Activated naive CD4-positive, alpha-beta T cell (primary cell): Measurements from ENCODE around the gene RALA.
"Not testable (repeated sequence)": the region's sequence is repeated elsewhere in the genome, so short reads cannot be mapped to it uniquely, and the experiment has no call there.

Experiments
- DNase-seq, 4 experiments: peaks; one replicate each; lab custom pipeline; 2025; lab: John Stamatoyannopoulos, UW

RALA gene

DNA sequence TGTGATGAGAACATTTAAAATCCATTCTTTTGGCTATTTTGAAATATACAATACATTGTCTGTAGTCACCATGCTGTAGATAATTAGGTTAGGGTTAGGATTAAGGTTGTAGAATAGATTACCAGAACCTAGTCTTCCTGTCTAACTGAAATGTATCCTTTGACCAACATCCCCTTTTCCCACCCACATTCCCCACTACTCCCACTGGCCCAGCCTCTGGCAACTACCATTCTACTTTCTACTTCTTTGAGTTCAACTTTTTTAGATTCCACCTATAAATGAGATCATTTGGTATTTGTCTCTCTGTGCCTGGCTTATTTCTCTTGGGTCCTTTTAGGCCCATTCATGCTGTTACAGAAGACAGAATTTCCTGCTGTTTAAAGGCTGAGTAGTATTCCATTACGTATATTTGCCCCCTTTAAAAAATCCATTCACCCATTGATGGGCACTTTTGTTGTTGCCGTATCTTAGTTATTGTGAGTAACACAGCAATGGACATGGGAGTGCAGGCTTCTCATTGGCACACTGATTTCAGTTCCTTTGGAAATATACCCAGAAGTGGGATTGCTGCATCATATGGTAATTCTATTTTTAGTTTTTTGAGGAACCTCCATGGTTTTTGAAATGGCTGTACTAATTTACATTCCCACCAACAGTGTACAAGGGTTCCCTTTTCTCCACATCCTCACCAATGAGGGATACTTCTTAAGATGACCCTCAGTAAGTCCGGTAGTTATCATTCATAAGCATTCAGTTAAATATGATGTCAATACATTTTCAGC lies 104.0 kb downstream of the RALA start:
- no peak for DNase-seq

DNA sequence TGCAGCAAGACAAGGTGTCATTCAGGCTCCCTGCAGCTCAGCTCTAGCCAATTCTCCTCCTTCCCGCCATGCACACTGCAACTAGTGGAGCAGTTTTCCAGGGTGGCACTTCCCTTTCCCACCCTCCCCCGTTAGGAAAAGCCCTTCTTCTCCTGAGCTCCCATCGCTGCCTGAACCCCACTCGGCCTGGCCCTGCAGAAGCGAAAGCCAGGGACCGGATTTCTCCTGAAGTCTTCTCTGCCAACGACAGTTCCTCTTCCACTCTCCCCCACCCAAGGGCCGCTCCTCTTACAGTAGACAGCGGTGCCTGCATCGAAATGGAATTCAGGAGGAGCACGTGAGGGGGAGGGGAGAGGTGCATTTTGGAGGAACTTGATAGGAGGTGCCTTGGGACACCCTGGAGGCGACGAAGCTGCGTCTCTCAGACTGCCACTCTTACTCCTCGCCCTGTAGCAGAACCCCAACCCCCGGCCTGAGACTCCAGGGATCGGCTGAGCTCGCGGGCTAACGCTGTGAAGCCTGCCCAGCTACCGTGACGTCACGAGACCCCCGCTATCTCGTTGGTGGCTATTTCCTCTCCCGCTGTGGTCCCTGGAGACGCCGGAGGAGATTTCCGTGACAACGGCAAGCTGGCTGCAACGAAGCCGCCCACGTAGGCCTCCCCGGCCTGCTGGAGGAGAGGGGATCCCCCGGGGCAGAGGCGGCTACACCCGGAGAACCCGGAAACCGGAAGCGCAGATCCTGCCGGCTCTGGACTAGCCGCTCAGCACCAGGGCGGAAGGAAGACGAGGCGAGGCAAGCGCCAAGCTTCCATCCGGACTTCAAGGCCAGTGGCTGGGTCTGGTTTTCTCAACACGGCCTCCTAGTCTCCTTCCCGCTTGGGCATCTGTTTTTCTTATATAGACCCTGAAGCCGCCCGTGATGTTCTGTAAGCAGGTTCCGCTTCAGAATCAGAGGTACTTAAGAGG lies 109.7 kb downstream of the RALA start:
- DNase-seq, result peak; percentile 81 to 91 (median 86)

DNA sequence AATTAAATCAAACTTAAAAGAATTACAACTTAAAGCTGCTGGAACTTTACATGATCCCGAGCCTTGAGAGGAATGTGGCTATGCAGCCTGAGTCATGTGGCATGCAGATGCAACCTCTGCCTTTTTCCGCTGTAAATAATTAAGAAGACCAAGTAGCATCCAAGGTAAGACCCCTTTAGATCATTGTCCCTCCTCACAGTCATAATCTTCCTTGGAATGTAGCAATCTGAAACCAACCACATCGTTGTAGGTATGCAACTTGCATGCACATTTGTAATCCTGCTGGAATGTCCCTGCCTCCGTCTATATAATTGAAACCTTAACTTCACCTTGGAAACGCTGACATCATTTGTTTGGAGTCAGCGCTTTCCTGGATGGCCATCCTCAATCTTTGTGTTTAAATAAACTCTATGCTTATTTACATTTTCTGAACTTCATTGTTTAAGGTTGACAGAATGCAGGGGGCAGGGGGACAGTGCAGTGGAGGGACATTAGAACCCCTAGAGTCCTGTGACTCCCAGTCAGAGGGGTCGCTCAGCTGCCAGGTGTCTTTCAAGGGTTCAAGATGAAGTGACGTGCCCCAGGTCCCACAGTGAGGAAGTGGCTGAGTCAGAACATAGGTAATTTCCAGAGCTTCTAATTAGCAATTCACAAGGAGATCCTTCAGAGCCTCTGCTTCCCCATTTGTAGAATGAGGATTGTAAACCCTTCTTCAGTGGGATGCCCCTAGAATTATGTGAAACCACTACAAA lies 110.7 kb downstream of the RALA start:
- DNase-seq, result no peak

DNA sequence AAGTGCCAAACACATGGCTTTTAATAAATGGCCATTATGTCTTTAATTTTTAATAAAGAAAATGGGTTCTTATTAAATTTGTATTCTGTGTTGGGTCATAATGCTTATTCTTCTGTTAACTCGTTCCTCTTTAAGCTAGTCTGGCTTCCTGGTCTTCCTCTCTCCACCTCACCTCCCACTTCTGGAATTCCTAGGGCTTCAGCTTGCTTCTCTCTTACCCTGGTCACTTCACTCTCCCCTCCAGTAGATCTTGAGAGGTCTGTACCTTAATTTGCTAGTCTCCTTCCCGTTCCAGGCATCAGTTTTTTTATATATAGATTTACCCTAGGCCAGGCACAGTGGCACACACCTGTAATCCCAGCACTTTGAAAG lies 111.2 kb downstream of the RALA start:
- DNase-seq, result no peak

DNA sequence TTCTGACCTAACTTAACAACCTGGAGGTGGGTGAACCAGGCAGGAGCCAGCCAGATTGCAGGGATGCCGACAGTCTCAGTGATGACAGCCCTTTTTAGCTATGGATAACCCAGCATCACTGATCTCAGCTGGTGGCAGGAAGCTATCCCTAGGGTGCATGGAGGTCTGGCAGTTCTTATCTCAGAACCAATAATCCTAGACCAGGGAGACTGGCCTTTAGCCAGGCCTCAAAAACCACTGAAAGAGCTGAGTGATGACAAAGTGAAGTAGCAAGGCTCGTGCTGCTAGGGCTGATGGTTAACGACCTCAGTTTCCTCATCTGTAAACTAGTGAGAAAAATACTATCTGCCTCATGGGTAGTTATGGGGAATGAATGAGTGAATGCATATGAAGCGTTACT lies 112.5 kb downstream of the RALA start:
- DNase-seq, result no peak

DNA sequence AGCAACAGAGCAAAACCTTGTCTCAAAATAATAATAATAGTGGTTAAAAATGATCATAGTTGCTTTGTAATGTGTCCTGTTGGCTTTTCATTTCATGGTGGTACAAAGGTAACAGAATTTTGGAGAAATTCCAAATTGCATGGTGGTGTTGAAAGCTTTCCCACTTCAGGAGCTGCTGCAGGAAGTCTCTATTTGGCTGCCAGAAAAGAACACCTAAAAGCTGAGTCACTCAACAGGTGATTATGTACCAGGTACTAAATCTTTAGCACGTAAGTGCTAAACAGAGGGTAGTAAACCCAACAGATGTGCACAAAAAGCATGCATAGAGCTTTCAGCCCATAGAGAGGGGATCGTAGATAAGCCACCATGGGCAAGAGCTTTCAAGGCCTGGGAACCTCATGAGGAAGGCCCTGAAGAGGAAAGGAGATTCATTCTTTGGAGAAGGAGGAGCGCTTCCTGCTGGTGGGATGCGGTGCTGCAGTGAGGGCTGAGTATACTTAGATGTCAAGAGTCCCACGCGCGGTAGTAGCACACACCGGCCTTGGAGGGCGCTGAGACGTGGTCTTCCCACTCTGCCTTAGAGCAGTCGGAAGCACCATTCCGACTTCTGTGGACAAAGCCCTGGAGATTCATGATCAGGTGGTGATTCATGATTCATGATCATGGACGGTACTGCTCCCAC lies 118.7 kb downstream of the RALA start:
- peak in 2 of 4 experiments; percentile 10 to 14 for DNase-seq

DNA sequence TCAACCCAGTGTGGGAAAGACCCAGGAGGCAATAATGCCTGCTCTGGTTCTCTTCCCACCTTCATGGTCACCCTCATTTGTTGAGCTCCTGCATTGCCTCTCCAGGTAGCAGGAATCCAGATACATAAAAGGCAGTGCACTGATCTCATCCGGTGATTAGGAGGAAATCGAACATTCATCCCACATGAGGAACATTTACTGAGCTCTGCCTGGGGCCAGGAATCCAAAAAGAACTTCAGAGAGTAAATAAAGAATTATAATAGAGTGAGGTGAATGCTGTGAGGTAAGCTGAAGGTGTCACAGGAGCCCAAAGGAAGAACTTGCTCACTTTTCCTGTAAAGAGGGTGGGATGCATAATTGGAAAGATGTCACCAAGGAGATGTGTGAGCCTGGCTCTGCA lies 121.2 kb downstream of the RALA start:
- DNase-seq, result no peak

DNA sequence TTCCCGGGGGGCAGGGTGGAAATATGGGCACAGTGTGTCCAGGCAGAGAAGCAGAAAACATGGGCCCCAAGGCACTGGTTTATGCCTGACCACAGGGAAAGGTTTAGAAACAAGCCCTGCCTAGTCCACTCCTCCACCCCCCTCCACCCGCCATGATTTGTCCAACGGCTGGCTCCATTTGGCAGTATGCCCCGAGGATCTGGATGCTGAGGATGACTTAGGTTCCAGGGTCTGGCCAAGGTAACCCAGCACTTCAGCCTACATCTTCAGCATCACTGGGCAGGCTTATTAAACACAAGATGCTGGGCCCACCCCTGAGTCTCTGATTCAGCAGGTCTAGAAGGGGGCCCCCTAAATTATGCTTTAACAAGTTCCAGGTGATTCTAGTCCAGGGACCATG lies 121.9 kb downstream of the RALA start:
- DNase-seq, result no peak

DNA sequence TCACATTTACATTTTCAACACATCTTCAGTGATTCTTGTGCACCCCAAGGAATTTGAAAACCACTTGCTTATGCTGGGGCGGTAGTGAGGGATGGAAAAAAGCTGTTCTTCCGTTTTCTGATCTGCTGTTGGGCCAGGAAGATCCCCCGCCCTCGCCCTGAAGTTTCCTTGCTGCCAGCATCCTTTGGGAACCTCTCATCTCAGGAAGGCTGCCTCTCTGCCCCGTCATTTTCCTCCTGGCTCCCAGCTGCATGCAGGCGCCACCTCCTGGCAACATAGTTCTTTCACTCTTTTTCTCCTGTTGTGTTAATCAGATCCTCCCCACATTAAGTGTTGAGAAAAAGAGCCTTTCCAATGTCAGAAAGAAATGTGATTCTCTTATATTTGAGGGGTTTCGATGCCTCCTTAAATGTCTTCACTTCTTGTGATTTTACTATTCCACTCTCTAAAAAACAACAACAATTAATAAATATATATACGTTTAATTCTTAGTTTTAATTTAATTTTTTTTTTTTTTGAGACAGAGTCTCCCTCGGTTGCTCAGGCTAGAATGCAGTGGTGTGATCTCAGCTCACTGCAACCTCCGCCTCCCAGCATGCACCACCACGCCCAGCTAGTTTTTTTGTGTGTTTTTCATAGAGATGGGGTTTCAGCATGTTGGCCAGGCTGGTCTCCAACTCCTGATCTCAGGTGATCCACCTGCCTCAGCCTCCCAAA lies 122.9 kb downstream of the RALA start:
- peak; percentile 4 to 51 (median 14) for DNase-seq

DNA sequence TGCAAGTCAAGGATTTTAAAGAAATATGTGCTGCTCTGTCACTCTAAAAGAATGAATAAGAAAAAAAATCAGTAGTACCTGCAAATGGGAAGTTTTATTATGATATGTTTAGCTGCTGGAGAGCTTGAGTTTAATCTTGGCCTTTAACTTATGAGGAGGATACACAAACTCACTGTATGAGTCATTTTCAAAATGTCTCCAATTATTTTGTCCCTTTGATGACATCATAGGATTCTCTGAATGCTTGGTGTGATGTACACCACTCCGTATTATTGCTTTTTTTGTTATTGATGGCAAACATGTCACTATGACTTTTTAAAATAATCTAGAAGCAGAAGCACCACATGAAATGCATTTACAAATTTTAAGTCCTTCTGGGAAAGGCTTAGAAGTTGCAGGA lies 125.8 kb downstream of the RALA start:
- no peak for DNase-seq

DNA sequence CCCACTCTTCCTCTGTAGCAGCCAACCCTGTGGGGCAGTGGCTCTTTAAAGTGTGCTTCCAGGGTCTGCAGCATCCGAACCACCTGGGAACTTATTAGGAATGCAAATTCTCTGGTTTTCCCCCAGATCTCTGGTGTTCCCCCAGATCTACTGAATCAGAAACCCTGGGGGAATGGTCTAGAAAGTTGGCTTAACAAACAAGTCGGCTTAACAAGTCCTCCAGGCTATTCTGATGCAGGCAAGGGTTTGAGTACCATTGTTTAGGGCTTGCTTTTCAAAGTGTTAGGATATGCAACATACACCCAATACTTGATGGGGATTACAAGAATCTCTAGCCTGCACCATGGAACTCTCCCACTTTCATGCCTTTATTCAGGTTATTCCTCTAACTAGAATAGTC lies 126.3 kb downstream of the RALA start:
- no peak for DNase-seq

DNA sequence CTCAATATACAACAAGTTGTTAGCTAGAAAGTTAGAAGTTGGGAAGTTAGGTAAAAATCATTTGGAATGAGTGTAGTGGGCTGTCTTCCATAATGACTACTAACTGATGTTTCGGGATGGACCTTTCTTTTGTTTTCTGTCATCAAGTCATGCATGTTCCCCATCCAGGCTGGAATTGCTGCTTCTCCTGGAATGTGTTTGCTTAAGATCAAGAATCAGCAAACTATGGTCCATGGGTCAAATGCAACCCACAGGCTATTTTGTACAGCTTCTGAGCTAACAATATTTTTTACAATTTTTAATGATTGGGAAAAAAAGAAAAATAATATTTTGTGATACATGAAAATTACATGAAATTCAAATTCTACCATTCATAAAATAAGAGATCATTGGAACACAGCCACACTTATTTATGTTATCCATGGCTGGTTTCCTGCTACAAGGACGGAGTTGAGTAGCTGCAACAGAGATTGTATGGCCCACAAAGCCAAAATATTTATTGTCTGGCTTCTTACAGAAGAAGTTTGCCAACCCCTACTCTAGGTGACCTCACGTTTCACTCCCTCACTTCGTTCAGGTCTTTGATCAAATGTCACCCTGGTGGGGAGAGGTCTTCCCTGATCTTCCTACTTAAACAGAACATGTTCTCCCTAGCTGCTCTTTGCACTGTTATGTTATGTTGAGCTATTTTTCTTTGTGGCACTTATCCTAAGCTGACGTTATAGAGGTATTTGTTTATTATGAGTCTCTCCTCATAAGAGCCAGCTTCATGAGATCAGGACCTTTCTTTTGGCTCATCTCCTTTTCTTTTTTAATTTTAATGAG lies 127.1 kb downstream of the RALA start:
- DNase-seq, result no peak

DNA sequence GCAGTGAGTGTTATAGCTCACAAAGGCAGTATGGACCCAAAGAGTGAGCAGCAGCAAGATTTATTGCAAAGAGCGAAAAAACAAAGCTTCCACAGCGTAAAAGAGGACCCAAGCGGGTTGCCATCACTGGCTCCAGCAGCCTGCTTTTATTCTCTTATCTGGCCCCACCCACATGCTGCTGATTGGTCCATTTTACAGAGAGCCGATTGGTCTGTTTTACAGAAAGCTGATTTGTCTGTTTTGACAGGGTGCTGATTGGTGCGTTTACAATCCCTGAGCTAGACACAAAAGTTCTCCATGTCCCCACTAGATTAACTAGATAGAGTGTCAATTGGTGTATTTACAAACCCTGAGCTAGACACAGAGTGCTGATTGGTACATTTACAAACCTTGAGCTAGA lies 129.9 kb downstream of the RALA start:
- not testable (repeated sequence) for DNase-seq

DNA sequence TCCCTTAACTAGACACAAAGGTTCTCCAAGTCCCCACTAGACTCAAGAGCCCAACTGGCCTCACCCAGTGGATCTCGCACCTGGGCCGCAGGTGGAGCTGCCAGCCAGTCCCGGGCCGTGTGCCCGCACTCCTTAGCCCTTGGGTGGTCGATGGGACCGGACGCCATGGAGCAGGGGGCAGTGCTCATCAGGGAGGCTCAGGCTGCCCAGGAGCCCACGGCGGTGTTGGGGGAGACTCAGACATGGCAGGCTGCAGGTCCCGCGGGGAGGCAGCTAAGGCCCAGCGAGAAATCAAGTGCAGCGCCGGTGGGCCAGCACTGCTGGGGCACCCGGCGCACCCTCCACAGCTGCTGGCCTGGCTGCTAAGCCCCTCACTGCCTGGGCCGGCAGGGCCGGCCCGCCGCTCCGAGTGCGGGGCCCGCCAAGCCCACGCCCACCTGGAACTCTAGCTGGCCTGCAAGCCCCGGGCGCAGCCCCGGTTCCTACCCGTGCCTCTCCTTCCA lies 130.5 kb downstream of the RALA start:
- no peak for DNase-seq

DNA sequence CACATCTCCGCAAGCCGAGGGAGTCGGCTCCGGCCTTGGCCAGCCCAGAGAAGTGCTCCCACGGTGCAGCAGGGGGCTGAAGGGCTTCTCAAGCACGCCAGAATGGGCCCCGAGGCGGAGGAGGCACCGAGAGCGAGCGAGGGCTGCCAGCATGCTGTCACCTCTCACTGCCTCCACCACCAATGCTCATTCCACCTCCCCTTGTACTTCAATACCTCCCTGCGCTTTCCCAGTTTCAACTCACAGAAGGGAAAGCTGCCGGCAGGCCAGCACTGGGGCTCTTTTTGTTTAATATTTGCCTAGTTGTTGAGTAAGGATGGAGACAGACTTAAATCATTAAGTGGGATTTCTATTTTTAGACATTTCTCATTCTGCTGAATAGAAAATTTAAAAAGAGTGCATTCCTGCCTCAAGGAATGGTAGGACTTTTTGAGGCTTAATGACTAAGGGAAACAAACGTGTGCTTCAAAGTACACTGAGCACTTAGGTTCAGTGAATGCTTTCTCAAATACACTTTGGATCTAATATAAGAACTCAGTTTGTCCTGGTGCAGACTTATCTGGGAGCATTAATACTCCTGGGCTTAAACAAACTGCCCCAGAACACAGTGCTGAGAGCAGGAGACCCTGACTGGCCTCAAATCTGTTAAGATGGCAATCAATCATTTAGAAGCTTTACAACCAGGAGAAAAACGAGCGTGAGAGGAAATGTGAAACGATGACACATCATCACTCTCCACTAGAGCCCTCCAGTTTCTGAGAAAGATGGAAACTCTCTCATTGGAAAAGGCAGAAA lies 131.2 kb downstream of the RALA start:
- DNase-seq, result no peak

DNA sequence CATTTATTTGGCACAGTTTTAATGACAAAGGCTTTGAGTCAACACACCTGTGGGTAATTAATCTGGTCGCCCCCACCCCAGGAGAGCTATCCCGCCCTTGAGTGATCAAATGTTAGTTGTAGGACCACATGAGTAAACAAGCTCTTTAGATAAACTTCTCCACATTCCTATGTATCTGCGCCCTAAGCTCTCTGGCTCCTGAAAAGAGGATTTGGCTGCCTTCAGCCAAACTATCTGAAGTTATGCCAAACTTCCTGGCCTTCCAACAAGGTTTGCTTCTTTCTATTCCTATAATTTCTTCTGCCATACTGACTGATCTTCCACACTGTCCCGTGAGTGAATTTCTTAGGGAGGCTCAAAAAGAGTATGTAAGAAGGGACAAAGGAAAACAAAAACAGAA lies 134.2 kb downstream of the RALA start:
- DNase-seq, result no peak
